ENCODE measurements around the gene MOB3C.

GRCh38 chr1:46654012-46654411, 37.4 kb upstream of the MOB3C start:
- TF ChIP-seq ZNF274 (IDR thresholded peaks at IDR 0.05; ENCODE audit: low read depth, low read length), result no peak
- TF ChIP-seq YY1 (IDR thresholded peaks at IDR 0.05; ENCODE audit: insufficient read depth, insufficient read length), result no peak
